ENCODE results near the gene OPN1SW.

Gene OPN1SW, protein sequence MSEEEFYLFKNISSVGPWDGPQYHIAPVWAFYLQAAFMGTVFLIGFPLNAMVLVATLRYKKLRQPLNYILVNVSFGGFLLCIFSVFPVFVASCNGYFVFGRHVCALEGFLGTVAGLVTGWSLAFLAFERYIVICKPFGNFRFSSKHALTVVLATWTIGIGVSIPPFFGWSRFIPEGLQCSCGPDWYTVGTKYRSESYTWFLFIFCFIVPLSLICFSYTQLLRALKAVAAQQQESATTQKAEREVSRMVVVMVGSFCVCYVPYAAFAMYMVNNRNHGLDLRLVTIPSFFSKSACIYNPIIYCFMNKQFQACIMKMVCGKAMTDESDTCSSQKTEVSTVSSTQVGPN

DNA sequence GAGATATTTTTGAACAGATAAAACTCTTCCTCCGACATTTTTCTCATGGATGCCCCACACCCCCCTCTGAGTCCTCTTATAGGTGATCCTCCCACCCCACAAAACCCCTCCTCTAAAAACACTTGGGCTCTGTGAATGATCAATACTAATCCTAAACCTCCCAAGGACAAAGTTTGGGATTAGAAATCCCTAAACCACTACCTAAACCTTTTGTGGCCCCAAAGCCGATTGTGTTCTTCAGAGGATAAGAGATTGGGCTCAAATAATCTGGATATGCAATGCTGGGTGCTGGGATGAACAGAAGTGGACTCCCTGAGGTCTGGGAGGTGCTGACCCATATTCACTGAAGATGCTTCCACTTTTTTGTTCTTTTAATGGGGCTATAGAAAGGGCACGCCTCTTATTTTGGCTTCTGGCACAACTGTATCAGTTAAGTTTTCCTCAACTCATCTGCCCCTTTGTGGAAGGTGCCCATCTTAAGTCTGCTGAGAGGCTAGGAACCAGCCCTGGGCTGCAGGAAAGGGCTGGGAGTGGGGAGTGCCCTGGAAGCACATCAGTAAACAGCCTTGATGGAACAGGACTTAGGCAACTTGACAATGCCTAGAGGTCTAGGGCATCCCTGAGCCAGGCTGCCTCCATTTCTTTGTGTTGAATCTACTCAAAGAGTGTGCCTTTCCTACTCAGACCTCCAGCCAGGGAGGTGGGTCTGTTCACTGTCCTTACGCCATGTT is at the start of gene OPN1SW:
Gene OPN1SW (minus strand): TSS at position 51 of the 731 bp plus-strand sequence. CDS start 13 bp downstream, at position 38.
- no peak for DNase-seq

DNA sequence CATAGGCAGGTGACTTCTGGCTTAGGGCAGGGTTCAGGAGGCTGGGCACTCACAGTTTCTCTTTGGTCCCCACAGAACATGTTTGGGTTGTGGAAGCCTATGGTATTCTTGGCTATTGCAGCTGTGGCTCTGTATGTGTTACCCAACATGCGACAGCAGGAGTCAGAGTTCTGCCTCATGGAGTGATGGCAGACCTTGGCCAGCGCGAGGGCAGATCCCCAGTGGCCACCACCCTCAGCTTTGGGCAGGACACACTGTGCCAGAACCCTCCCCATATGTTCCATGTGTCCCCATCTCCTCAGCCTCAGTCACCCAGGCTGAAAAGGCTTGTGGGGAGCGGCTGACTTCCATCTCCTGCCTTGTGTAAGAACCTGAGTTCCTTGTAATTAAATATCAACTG is 46.1 kb upstream of the OPN1SW start:
- no peak for DNase-seq

DNA sequence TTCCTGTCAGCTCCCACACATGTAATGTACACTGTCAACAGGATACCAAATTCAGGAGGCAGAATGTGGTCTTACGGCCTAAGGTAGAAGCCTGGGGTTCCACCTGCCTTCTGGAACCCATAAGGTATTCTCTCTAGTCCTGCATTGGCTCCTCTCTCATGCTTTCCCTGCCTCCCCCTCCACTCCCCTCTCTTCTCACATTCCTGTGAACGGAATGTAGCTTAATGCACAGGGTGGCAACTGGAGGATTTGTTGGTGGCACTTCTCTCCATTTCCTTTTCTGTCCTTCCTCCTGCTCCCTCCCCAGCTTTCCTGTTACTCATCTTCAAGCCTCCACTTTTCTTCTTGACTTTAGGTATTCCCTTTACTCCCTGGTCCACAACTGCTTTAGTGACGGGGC is 43.1 kb upstream of the OPN1SW start:
- DNase-seq, result no peak

DNA sequence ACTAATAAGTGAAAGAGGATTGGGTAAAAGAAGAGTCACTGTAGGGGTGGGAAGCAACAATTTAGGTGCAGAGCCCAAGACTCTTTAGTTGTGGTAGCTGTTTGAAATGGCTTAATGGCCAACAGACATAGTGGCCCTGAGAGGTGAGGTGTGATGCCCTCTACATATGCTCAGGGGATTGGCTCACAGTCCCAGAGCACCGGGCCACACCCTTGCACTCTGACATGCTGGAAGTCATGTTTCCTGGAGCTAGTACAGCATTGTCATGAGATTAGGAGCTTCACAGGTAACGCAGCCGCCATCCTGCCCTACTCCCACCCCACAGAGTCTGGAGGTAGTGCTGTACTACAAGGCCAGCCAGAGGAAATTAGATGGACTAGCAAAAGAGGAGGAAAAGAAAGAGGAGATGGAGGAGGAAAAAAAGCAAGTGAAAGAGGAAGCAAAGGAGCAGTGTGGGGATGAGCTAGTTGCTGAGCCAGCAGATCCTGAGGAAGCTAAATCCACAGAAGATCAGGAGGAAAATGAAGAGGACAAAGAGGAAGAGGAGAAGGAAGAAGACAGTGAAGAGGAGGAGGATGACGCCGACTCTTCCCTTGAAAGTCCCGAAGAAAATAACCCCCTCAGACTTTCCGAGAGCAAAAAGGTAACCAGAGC is 39.8 kb upstream of the OPN1SW start:
- no peak for DNase-seq

DNA sequence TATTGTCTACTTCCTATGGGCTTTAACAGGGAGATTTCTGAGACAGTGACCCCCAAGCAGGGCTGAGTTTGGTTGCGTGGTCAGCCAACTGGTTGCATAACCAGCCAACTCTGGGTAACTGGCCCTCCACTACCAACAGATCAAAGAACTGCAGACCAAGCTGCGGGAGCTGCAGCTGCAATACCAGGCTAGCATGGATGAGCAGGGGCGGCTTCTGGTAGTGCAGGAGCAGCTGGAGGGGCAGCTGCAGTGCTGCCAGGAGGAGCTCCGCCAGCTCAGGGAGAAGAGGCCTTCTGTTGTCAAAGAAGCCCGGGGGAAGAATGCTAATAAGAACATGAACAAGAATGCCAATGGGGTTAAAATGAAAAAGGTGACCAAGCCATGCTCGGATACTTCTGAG is 38.9 kb upstream of the OPN1SW start:
- no peak for DNase-seq

DNA sequence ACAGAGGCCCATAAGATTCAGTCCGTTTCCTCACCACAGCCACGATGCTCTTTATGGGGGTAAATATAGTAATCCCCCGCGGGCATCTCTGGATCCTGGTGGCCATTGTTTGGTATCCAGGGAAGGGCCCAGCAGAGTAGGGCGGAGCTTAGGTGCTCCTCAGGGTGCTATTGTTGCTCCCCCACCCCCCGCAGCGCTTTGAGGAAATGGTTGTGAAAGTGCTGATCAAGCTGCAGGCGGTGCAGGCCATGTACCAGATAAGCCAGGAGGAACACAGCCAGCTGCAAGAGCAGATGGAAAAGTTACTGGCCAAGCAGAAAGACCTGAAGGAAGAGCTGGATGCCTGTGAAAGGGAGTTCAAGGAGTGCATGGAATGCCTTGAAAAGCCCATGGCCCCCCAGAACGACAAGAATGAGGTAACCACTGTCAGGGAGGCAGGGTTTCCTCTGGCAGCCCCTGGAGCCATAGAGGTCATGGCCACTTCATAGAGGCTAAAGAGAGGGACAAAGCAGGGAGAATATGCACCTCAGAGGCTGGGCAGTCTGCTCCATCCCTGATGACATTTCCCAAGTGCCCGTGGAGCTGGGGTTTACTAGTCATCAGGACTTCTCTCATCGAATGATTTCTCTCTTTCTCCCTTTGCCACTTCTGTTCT is 37.0 kb upstream of the OPN1SW start:
- DNase-seq, result no peak

DNA sequence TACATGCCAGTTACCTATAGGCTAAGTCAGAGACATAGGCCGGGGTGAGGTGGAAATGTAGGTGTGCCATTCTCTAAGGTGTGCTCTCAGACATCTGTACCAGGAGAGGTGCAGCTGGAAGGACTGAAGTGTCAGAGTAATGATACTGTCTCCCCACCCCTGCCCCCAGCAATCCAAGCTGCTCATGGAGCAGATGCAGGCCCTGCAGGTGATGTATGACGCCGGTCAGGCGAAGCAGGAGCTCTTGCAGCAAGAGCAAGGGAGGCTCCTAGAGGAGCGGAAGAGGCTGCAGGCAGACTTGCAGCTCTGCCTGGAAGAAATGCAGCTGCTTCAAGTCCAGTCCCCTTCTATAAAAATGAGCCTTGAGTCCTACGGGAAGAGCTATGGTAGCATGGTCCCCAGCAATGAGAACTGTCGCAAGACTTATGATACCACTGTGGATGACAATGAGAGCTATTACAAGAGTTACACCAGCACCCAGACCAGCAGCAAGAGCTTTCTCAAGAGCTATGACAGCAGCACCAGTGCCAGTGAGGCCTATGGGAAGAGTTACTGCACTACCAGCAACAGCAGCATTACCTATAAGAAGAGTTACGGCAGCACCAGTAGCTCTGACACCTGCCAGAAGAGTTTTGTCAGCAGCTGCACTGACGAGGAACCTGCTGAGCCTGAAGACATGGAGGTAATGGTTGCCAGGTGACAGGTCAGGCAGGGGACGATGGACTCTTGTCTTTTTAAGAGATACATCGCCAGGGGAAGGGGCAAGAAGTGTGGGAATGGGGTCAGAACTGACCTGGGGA is 36.2 kb upstream of the OPN1SW start:
- DNase-seq, result no peak

DNA sequence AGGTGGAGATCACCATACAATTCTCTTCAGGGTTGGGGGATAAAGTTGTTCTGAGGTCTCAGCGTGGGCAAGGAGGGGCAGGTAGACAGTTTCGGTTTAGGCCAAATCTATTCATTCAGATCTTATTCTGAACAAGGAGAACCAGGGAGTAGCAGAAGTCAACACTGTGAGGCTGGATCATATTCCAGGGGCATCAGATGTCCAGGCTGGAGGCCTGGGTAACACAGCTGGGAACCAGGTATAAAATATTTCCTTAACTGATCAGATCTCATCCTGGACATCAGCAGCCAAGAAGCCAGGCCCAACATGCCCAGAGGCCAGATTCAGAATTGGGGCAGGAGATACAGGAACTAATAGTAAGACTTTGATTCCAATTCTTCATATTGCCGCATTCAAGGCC is 35.4 kb upstream of the OPN1SW start:
- DNase-seq, result no peak

DNA sequence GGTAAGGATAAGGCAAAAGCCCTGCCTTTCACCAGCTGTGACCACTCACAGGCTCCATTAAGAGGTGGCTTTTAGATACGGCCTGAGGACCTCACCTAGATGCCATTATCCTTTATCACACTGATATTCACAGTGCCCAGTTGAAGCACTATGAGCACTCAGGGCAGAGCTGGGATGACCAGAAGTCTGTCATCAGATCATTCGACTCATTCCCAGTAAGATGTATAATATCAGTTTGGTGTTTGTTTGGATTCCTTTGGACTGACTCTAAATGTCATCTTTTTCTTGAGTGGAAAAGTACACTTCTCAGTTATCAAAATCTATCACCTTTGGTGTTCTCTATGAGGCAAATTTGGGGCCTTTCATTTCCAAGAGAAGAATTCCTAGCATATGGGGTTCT is 34.9 kb upstream of the OPN1SW start:
- DNase-seq, result no peak

DNA sequence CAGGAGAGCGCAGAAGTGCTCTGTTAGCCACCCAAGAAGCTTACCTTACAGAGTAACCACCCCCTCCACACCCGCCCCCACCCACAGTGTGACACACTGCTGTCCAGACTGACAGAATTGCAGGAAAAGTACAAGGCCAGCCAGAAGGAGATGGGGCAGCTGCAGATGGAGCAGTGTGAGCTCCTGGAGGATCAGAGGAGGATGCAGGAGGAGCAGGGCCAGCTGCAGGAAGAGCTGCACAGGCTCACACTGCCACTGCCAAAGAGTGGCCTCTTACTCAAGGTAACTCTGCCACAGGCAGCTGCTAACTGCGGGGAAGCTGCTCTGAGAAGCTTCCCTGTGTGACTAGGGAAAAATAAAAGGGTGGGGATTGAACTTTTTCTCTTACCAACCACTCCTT is 33.8 kb upstream of the OPN1SW start:
- no peak for DNase-seq

DNA sequence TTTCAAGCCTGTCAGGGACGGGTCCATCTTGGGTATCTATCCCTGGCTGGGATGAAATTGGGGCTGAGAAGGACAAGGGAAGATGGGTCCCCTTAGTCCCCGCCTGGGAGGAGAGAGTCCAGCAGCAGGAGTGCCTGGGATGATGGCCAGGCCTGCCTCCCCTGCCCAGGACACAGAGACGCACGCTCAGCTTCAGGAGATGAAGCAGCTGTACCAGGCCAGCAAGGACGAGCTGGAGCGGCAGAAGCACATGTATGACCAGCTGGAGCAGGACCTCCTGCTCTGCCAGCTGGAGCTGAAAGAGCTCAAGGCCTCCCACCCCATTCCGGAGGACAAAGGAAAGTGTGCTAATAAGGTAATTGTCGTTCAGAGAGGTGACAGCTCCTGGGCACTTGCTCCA is 31.6 kb upstream of the OPN1SW start:
- no peak for DNase-seq

DNA sequence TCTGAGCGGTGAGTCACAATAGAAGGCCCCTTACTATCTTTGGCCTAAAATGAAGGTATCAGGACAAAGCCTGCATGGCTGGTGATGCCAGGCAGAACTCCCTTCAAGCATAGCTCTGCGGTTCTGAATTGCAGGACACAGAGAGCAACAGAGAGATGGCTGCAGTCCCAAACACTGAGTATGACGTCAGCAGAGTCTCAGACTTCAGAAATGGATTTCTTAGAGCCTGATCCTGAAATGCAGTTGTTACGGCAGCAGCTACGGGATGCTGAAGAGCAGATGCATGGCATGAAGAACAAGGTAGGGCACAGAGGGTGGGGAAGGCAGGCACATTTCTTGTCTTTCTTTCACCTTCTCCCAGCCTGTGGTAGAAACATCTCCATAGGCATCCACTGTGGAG is 29.6 kb upstream of the OPN1SW start:
- DNase-seq, result no peak

DNA sequence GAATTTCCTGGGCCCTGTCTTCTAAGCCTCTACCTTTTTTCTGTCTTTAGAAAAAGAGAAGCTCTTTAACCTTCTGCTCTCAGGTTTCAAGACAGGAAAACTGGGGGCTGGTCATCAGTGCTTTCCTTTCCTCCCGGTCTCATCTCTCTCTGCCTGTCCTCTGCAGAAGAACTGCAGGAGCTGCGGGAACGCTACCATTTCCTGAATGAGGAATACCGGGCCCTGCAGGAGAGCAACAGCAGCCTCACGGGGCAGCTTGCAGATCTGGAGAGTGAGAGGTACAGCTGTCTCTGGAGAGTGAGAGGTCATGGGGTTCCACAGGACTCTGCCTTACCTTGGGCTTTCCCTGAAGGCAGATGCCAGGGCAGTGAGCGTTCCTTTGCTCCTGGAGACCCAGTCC is 28.9 kb upstream of the OPN1SW start:
- DNase-seq, result no peak

DNA sequence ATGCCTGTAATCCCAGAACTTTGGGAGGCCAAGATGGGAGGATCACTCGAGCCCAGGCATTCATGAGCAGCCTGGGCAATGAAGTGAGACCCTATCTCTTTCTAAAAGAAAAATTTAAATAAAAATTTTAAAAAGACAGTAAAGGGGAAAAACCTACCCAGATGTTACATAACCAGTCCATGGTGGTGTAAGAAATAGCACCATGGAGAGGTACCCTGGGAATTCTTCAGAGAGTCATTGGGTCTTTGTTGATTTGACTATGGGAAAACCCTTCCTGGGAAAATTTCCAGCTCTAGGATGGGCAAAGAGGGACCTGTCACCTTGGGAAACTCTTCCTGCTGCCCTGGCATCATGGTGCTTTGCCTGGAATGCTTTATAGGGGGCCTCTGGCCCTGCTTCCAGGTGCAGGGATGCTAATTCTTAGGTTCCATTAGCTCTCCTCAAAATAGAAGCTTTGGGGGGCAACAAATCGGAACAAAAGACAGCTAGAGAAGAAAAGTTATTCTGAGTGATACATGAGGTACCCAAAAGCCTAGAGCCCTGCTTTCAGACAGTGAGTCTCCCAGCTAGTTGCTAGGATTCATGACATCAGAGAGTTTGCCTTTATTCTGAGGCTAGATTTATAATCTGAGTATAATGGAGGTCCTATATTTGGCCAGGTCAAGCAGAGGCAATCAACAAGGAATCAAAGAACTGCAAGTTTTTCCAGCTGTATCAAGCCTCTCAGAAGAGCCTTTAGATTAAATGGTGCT is 26.2 kb upstream of the OPN1SW start:
- DNase-seq, result no peak

DNA sequence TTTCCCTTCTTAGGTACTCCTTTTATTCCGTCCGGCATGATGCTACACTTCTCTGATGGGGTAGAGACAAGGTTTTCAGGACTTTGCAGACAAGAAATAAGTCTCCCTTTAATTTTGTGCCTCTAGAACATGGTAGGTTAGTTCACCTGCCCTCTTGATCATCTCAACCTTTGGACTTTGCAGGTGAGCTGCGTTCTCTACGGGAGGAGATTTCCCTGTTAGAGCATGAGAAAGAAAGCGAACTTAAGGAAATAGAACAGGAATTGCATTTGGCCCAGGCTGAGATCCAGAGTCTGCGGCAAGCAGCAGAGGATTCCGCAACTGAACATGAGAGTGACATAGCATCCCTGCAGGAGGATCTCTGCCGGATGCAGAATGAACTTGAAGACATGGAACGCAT is 25.4 kb upstream of the OPN1SW start:
- no peak for DNase-seq

DNA sequence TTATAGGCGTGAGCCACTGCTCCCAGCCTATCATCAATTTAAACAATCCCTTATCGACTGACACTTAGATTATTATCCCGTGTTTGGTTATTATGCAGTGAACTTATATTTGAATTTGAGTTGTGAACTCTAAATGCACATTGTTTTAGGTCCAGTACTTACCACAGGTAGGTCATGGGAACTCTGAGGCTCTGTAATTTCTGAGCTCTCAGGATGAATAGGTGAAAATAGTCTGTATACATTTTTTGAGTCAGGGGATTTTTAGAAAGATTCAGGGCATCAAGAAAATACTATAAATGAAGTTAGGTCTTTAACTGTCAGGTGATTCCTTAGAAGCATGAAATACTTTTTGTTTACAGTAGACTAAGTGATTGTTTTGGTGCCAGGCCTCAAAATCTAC is 25.0 kb upstream of the OPN1SW start:
- DNase-seq, result no peak

DNA sequence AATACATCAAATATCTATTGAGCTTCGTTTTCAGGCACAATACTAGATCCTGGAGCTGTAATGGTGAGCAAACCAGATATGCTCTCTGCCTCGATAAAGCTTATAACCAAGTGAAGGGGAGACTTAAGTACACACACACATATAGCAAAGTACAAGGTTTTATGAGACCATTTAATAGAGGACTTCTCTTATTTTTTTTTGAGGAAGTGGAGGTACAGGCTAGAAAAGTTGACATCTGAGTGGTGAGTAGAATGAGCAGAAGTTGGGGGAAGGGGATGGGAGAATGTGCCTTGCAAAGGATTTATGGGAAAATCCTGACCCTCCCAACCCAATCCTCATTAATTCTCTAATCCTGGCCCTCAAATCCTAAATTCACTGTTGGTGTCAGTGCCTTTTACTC is 23.9 kb upstream of the OPN1SW start:
- DNase-seq, result no peak

DNA sequence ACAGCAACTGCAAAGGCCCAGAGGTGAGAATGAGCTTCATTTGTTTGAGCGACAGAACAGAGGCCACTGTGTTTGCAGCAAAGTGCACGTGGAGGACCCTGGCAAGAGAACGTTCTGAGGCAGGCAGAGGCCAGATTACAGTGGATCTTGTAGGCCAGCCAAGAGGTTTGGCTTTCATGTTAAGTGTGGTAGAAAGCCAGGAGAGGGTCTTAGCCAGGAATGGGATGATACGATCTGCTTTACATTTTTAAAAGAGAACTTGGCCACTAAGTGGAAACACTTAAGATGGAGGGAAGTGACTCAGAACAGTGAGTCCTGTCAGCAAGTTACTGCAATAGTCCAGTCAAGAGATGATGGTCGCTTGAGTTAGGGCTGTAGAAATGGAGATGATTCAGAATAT is 20.7 kb upstream of the OPN1SW start:
- no peak for DNase-seq

DNA sequence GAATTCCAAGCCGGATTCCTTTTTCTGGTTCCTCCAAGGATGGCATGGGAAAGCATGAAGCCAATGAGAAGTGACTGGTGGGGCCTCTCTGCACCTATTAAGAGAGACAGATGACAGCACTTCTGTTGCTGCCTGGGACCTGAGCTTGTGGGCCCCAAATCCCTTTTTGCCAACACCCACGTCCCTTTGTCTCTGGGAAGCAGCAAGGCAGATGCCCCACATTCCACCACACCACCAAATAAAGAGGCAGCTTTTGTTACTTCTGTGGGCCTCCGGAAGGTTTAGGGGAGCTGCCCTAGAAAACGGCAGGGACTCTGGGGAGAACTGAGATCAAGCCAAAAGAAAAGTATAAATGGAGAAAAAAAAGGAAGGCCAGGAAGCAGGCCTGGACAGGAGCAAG is 19.5 kb upstream of the OPN1SW start:
- no peak for DNase-seq

DNA sequence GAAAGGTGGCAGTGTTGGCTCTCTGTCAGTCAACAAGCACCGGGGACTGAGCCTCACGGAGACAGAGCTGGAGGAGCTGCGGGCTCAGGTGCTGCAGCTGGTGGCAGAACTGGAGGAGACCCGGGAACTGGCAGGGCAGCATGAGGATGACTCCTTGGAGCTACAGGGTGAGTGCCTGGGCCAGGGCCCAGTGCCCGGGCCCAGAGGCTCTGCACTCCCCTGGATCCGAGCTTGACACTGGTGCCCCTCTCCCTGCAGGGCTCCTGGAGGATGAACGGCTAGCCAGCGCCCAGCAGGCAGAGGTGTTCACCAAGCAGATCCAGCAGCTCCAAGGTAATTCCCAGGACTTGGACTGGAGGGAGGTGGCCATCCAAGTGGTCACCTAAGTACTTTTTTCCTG is 18.8 kb upstream of the OPN1SW start:
- DNase-seq, result no peak

DNA sequence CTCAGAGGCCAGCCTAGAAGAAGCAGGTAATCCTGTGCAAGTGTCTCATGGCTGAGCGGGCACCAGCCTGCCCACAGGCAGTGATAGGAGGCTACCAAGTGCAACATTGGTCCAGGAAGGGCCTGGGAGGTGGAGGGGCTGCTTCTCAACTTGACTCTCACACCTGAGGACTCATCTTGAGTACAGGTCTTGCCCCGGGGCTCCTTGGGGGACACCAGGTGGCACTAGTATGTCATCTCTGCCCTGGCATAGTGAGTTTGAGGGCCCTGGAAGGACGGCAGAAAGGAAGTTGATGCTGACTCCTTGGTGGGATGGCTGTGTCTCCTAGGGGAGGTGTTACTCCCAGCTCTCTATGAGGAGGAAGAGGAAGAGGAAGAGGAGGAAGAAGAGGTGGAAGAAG is 18.4 kb upstream of the OPN1SW start:
- DNase-seq, result no peak

DNA sequence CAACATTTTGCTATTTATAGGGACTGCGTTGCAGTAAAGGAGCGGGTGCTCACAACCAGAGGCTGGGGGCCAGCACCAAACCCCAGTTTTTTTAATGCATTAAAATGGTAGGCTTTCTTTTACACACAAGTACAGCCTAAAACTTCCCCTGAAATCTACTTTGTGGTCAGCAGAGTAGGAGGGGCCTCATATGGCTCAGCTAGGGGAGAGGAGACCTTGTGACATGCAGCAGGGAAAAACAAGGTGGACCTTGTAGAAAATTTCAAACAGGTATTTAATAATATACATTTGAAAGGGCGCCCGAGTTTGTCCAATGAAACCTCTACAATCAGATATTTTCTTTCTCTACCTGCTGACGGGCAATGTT is 17.6 kb upstream of the OPN1SW start:
- no peak for DNase-seq

All from NCI-H1105 treated with DMSO at 0.1 percent for 48 hours (cell line).